Measurements from ENCODE around the gene KDM6B.

KDM6B gene

DNA sequence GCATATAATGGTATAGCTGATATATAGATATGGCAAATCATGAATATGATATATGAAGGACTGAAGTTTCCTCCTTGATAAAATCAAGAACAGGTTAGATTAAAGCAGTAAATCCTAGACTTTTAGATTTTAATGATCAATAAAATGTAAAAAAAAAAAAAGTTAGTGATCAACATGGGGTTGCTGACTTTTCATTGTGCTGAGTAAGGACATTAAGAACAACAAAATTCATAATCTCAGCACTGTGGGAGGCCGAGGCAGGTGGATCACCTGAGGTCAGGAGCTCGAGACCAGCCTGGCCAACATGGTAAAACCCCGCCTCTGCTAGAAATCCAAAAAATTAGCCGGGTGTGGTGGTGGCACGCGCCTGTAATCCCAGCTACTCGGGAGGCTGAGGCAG is 44.2 kb downstream of the KDM6B start:
- TF ChIP-seq, protein P1, sequence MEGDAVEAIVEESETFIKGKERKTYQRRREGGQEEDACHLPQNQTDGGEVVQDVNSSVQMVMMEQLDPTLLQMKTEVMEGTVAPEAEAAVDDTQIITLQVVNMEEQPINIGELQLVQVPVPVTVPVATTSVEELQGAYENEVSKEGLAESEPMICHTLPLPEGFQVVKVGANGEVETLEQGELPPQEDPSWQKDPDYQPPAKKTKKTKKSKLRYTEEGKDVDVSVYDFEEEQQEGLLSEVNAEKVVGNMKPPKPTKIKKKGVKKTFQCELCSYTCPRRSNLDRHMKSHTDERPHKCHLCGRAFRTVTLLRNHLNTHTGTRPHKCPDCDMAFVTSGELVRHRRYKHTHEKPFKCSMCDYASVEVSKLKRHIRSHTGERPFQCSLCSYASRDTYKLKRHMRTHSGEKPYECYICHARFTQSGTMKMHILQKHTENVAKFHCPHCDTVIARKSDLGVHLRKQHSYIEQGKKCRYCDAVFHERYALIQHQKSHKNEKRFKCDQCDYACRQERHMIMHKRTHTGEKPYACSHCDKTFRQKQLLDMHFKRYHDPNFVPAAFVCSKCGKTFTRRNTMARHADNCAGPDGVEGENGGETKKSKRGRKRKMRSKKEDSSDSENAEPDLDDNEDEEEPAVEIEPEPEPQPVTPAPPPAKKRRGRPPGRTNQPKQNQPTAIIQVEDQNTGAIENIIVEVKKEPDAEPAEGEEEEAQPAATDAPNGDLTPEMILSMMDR (IDR thresholded peaks at IDR 0.05; ENCODE audit: insufficient read depth, missing control alignments): no peak
- no peak for FAIRE-seq
- DNase-seq (ENCODE audit: insufficient read length, low spot score): no peak

DNA sequence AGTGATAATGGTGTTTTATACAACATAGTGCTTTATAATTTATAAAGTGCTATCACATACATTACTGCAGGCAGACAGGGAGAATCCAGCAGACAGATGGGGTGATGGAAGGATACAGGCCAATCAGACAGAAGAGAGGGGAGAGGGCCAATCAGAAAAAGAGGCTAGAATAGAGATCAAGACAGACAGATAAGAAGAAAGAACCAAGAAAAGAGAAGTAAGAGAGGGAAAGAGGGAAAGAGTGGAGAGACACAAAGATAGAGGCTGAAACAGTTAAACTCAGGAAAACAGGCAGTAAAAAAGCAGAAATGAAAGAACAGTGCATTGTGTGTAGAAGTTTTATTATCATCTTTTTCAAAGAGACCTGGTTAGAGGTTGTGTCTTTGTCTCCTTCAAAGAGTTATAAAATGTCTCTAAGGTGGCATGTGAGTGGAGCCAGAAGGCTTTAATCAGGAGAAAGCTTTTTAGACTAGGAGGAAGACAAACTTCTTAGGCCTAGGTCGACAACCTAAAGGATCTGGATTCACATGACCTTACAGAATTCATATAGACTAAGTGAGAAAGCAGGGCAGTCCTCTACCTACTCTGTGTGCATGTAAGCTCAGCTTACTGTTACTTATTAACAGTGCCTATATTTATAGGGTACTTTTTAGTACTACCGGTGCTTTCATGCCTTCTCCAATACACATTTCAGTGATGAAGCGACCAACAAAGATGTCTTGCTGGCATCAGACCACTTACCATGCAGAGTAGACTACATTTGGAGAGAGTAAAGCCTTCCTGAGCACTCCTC is 46.3 kb downstream of the KDM6B start:
- DNase-seq (ENCODE audit: insufficient read length, low spot score) (no peak), FAIRE-seq (peak; percentile 53)
- TF ChIP-seq, protein P1 (IDR thresholded peaks at IDR 0.05; ENCODE audit: insufficient read depth, missing control alignments): no peak

DNA sequence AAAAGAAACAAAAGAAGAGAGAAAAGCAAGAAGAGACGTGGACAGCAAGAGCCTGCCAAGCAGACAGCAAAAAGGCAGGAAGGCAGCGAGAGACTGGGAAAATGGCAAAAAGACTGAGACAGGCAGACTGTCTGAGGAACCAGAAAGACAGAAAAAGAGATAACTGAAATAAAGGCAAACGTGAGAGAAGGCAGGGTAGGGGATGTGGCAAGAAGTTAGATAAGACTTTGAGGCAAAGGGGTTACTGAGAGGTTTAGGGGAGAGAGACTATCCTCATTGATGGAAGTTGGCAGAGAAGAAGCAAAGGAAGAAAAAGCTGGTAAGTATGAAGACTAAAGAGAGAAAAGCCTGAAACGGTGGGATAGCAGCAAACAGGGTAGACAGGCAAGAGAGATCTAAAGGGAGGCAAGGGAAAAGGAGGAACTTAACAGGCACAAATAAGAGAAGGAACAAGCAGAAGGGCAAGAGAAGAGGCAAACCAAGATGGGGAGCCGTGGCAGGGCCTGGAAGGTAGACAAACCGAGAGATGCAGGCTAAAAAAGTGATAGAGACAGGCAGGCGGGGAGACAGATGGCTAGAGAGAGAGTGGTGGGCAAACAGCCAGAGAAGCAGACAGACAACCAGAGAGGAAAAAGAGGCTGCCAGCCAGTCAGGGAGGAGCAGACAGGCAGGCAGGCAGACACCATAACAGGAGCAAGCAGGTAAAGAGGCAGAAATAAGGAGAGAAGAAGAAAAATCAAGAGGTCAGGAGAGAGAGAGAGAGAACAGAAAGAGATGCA is 47.4 kb downstream of the KDM6B start:
- TF ChIP-seq, protein P1 (IDR thresholded peaks at IDR 0.05; ENCODE audit: insufficient read depth, missing control alignments): no peak
- DNase-seq (ENCODE audit: insufficient read length, low spot score) (no peak), FAIRE-seq (no peak)

DNA sequence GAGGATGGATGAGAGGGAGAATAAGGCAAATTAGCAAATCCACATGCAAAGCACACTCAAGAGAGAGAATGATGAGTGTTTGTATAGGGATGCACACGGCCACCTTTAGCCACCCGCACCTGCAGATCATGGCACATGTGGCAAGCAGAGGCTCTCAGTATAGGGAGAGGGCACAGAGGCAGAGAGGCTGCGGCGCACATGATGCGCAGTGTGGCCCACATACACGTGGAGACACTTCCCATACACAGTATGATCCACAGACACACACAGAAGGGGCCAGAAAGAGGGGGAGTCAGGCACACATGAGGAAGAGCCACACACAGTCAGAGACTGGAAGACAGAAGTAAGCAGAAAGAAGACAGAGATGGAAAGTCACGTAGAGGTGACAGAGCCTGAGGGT is 48.1 kb downstream of the KDM6B start:
- DNase-seq (ENCODE audit: insufficient read length, low spot score) (no peak), FAIRE-seq (no peak)
- TF ChIP-seq, protein P1 (IDR thresholded peaks at IDR 0.05; ENCODE audit: insufficient read depth, missing control alignments): no peak

DNA sequence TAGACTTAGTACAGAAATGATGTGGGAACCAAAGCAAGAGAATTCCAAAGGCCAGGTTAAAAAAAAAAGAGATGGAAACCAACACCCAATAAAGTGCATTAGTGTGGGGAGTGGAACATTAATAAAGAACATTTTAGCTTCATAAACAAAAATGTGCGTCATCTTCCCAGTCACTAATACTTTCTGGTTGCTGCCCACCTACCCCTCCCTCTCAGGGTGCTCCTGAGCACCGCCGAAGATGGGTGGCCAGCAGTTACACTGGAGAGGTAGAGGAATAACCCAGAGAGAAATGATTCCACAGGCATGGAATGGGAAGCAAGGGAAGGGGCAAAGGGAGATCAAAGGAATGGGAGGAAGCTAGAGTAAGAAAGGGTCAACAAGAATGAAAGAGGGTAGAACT is 48.6 kb downstream of the KDM6B start:
- FAIRE-seq: no peak
- DNase-seq (ENCODE audit: insufficient read length, low spot score): no peak
- TF ChIP-seq, protein P1 (IDR thresholded peaks at IDR 0.05; ENCODE audit: insufficient read depth, missing control alignments): no peak

Data from D721Med (cell line).